Activated CD8-positive, alpha-beta memory T cell treated with anti-CD3 and anti-CD28 coated beads, Interleukin-2, amount 50 U/mL, for 1 hour (primary cell): ENCODE measurements around the gene APH1A.
"Not testable (repeated sequence)": the region's sequence is repeated elsewhere in the genome, so short reads cannot be mapped to it uniquely, and the experiment has no call there.

Experiments used
- DNase-seq: peaks from one replicate; pipeline ENCODE4 v3.0.0-alpha.2; 2020; ENCODE audit errors: extremely low read depth

Gene APH1A

DNA sequence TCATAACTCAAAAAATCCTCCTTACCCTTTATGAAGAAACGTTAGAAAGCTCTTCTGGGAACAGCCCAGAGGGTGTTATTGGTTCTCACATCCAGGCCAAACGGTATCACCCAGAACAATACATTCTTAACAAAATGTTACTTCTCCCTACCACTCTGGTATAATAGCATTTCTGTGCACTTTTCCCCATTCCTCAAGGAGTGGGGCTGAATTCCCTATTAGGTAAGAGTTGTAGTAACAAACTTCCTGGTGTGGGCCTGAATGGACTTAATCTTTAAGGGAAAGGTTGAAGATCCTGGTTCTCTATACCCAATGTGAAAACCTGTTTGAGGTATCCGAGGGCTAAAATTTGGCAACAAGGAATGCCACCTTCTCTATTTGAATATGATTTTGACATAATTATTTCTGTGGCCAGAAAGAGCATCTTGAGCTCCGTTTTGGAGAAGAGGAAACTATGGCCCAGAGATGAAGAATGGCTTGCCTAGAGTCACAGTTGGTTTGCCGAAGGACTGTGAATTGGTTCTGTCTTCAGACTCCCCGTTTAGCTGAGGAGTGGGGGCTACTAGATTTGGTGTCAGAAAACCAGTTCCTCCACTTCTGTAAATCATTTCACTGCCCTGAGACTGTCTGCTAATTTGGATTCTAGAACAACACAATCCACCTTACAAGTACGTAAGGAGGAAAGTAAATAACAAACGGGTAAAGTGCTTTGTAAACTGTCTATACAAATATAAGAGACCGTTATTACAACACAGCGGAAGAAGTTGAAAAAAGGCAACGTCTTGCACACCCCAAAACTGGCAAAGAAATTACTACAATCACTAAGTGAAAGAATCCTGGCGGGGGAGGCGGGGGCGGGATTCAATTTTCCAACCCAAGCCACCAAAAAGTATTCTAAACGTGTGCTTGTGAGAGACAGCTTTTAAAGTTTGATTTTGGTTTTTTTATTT, 35.2 kb downstream of the APH1A start:
- DNase-seq: no peak

DNA sequence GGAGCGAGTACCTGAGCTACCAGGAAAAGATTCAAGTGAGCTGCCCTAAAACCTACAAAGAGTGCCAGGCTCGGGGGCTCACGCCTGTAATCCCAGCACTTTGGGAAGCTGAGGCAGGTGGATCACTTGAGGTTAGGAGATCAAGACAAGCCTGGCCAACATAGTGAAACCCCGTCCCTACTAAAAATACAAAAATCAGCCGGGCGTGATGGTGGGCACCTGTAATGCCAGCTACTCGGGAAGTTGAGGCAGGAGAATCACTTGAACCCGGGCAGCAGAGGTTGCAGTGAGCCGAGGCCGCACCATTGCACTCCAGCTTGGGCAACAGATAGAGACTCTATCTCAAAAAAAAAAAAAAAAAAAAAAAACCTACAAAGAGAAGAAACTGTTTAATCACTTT, 35.9 kb downstream of the APH1A start:
- not testable (repeated sequence) for DNase-seq

DNA sequence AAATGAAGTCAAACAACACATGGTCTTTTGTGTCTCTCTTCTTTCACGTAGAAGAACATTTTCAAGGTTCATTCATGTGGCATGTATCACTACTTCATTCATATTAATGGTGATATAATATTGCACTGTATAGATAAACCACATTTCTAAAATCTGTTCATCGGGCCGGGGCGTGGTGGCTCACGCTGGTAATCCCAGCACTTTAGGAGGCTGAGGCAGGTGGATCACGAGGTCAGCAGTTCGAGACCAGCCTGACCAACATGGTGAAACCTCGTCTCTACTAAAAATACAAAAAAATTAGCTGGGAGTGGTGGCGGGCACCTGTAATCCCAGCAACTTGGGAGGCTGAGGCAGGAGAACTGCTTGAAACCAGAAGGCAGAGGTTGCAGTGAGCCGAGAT, 40.6 kb downstream of the APH1A start:
- not testable (repeated sequence) for DNase-seq

DNA sequence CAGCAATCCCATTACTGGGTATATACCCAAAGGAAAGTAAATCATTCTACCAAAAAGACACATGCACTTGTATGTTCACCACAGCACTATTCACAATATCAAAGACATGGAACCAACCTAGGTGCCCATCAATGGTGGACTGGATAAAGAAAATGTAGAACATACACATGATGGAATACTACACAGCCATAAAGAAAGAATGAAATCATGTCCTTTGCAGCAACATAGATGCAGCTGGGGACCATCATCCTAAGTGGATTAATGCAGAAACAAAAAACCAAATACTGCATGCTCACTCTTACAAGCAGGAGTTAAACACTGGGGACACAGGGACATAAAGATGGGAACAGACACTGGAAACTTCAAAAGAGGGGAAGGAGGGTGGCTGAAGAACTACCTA, 41.6 kb downstream of the APH1A start:
- no peak for DNase-seq

DNA sequence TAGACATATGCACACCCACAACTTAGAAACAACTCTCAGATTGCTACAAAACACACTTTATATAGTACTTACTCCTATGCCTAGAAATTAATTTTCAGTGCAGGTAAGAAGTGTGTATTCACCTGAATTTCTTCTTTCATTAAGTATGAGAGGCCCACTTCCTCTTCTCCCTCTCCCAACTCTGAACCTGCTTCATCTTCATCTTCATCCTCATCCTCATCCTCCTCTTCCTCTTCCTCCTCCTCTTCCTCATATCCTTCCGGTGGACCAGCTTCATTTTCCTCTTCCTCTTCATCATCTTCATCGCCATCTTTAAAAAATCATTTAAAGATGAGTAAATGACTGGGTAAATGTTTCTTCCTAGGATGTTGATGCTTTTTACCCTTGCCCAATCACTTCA, 42.3 kb downstream of the APH1A start:
- no peak for DNase-seq

DNA sequence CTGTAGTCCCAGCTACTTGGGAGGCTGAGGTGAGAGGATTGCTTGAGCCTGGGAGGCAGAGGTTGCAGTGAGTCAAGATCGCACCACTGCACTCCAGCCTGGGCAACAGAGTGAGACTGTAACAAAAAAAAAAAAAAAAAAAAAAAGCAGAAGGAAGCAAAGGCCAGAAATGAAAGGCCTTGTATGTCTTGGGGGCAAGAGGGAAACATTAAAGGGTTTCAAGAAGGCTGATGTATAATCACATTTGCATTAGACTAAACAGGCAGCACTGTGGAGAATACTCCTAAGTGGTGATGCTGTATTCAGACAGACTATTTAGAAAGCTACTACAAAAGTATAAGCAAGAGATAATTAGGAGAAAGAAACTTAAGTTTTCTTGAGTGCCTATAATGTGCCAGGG, 43.3 kb downstream of the APH1A start:
- no peak for DNase-seq

DNA sequence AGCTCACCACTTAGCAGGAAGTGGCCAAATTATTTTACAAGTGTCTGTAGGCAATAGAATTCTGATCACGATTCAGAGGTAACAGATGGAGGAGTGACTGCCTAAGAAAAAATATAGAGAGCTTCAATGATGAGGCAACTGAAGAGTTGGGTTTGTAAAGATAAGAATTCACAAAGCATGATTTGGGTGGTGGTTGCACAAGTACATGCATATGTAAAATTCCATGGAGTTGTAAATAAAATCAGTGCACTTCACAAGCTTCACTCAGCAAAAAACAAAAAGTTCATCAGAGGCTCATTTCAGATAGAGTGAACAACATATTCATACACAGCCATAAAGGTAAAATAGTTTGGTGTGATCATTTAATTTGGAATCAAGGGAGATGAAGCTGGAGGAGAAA, 43.8 kb downstream of the APH1A start:
- DNase-seq: no peak

DNA sequence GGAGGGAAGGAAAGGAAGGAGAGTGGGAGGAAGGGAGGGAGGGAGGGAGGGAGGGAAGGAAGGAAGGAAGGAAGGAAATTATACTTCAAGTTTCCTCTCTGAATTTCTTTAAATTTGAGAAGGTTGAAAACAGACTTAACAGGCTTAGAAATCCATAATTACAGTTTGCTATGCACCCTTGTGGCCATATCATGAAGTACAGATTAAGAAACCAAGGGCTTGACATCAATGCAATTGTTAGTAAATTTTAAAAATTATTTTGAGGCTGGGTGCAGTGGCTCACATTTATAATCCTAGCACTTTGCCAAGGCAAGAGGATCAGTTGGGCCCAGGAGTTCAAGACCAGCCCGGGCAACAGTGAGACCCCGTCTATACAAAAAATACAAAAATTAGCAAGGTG, 47.3 kb downstream of the APH1A start:
- no peak for DNase-seq

DNA sequence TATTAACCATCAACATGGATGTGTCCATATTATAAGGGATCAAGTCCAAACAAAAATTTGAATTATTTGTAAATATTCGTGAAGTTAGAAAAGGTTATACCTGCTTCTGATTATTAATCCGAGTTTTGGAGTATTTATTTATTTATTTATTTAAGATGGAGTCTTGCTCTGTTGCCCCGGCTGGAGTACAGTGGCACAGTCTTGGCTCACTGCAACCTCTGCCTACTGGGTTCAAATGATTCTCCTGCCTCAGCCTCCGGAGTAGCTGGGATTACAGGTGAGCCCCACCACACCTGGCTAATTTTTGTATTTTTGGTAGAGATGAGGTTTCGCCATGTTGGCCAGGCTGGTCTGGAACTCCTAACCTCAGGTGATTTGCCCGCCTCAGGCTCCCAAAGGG, 53.0 kb downstream of the APH1A start:
- not testable (repeated sequence) for DNase-seq
